NCI-H2196 treated with DMSO at 0.1 percent for 48 hours (cell line): ENCODE data around the gene ARHGAP8.
"Not testable (repeated sequence)": the region's sequence is repeated elsewhere in the genome, so short reads cannot be mapped to it uniquely, and the experiment has no call there.

Experiments
- DNase-seq: peaks from one replicate; lab custom pipeline; 2025; ENCODE audit not compliant: unreplicated experiment; lab: John Stamatoyannopoulos, UW

The ARHGAP8 gene

GRCh38 chr22:44884968-44885805 lies 132.8 kb downstream of the ARHGAP8 start:
- DNase-seq, result no peak

GRCh38 chr22:44885806-44886360 lies 133.5 kb downstream of the ARHGAP8 start:
- no peak for DNase-seq

DNA sequence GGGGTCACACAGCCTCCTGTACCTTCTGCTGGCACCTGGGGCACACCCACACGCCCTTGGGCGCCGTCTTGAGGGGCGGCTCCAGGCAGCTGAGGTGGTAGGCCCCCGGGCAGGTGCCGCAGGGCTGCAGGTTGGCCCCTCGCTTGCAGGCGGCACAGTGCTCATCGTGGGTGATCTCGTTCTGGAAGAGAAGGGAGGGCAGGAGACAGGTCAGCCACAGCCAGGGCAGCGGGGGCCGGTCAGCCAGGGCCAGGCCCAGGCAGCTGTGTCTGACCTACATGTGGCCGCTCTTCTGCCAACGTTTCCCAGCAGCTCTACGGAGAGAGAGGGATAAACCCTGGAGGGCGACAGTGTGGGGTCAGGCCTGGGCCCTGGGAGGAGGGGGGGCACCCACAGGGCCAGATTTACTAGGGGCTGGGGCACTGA lies 135.6 kb downstream of the ARHGAP8 start:
- DNase-seq, result no peak

GRCh38 chr22:44888491-44889254 lies 136.3 kb downstream of the ARHGAP8 start:
- no peak for DNase-seq

GRCh38 chr22:44889255-44889878 lies 137.0 kb downstream of the ARHGAP8 start:
- DNase-seq, result no peak

DNA sequence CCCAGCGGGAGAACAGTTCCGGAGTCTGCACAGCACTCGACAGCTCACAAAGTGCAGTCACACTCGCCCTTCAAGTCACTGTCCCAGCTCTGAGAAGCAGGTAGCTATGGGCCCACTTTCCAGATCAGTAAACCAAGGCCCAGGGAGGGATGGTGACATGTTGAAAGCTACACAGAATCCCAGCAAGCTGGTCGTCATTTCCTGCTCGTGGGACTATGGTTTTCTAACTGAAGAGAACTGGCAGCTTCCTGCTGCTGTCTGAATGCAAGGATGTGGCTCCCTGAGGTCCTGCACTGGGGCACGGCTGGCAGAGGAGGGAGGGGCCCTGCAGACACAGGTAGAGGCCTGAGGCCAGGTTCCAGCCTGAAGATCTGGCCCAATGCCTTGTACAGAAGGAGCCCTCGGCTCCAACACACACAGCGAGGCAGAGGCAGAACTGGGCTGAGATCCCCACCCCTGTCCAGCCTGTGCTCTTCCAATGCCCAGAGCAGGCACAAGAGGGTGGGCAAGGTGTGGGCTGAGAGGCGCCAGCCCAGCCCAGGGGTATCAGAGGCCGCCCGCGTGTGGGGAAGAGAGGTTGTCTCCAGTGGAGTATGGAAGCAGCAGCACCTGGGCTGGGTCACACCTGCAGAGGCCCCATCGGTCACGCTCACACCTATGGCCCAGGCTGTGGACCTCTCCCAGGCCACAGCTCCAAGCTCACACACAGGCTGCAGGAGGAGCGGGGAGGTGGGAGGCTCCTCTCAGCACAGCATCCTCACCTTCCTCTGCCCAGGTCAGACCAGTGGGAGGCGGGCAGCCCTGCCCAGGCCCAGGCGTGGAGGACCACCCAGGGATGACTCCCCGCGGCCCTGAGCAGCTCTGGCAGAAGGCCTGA lies 138.3 kb downstream of the ARHGAP8 start:
- DNase-seq, result no peak

- no peak for DNase-seq
Observed at GRCh38 chr22:44891293-44891747, 138.9 kb downstream of the ARHGAP8 start.

DNA sequence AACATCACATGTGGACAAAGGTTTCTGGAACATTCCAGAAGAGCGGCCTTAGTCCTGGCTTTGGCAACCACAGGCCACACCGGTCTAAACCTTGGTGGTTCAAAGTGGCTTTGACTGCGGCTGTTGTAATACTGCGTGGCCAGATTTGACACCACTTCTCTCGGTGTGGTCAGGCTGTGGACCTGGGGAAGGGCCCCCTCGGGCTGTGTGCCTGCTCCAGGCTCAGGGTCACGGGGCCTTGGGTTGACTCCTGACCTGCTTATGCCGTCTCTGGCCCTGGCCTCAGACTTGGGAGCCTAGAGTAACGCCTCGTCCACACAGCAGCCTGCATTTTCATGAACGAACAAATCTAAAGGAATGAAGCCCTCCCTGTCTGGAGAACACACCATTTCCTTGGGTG lies 139.4 kb downstream of the ARHGAP8 start:
- DNase-seq, result no peak

- no peak for DNase-seq
Observed at GRCh38 chr22:44892243-44892642, 139.9 kb downstream of the ARHGAP8 start.

DNA sequence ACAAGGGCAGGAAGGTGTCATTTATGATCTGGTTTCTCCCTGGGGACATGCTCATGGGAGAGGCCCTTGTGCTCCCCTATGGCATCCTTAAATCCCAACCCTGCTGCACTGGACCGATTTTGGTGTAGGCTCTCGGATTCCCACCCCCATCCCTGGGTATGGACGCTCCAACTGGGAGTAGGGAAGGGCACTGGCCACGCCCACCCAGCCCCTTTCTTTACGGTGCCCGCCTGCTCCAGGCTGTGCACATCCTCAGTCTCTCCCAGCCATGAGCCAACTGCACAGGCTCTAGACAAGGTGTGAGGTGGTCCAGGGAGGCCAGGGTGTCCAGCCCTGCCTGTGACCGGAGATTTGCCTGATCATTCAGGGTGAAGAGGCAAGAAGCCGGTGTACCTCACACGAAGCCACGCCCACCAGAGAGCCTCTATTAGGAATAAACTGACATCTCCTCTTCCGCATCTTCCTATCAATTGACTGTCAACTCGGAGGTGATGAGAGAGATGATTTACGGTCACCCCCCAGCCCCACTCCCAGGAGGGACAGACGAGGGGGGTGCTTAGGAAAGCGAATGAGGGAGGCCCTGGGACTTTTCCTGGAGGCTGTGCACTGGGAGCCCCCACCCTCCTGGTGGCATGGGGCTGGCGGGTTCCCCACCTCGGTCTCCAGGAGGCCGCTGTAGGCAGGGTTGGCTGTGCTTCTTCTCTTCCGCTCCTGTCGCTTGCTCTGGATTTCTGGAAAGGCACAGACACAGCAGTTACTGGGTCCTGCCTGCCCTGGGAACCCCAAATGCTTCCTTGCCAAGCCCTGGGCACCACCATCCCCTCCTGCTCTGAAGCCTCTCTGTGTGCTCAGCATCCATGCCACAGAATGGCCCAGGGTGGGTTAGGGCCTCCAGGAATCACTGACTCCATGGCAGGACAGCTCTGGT lies 140.7 kb downstream of the ARHGAP8 start:
- DNase-seq, result no peak

DNA sequence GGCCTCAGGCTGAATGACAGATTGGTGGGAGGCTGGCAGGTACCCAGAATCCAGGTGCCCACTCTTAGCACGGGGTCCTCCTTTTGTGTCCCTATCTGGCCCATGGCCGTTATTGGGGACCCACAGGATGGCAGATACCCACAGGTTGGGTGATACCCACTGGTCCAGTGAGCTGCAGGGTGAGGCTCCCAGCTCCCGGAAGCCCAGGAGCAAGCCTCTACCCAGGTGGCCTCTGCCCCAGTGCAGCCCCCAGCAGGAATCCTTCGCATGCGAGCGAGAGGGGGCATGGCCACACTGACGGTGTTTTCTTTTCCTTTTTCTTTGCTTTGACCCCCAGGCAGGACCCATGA lies 141.3 kb downstream of the ARHGAP8 start:
- DNase-seq, result no peak

DNA sequence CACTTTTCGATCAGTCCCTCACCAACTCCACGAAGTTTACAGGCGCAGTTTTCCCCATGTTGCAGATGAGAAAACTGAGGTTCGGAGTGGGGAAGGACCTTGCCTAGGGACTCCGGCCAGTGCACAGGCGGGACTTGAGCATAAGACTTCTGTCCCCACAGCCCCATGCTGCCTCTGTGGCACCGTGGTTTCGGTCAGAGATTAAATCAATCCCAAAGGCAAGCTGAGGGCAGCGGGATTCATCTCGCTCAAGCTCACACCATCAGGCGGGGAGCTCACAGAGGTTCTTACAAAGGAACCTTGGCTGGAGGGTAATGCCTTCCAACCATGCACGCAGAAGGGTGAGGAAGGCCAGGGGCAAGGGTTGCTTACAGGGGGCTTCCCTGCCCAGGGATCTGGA lies 141.9 kb downstream of the ARHGAP8 start:
- DNase-seq, result no peak

- DNase-seq, result no peak
Observed at GRCh38 chr22:44894782-44895181, 142.4 kb downstream of the ARHGAP8 start.

DNA sequence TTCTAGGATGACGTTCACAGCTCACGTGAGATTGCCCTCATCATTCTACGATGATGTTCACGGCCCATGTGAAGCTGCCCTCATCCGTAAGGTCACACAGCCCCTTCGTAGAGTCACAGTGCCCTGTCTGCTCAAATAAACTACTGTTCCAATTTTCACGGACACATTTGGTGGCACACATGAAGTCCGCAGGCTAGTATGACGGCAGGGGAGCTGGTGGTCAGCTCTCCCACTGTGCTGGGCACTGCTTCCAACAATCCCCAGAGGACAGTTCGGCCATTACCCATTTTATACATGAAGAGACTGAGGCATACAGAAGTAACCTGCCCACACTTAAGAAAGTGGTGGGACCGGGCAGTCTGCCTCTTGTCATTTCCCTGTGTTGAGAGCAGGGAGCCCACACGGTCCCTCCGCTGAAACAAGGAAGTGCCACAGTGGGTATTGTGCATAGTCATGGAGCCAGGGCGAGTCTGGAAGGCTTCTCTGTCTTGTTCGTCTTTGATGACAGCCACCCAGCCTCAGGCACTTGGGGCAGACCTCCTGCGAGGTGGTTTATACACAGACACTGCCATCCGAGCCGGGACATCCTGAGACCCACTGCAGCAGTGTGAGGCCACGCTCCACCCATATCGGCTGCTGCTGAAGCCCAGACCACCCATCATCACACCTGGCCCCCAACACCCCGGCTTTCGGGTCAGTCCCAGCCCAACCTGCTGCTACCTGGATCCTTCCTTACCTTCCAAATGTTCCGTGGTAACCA lies 143.1 kb downstream of the ARHGAP8 start:
- DNase-seq, result no peak

GRCh38 chr22:44898236-44898635 lies 145.9 kb downstream of the ARHGAP8 start:
- DNase-seq, result no peak

GRCh38 chr22:44901301-44901700 lies 148.9 kb downstream of the ARHGAP8 start:
- DNase-seq, result no peak

DNA sequence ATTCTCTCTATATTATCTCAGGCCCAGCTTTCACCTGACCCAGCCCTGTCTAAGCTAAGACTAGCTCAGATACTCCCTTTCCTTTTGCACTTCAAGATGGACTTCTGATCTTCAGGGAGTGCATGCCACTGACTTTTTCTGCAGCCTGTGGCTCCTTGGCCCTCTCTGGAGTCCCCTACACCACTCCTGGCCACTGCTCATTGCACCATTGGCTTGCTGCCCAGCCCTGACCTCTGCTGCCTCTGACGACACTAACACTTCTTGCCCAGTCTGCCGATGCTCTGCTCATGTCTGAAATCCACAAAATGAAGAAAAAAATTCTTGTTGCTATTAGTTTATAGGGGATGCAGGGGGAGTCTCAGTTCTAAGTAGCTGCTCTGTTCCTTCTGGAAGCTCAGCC lies 150.8 kb downstream of the ARHGAP8 start:
- not testable (repeated sequence) for DNase-seq

DNA sequence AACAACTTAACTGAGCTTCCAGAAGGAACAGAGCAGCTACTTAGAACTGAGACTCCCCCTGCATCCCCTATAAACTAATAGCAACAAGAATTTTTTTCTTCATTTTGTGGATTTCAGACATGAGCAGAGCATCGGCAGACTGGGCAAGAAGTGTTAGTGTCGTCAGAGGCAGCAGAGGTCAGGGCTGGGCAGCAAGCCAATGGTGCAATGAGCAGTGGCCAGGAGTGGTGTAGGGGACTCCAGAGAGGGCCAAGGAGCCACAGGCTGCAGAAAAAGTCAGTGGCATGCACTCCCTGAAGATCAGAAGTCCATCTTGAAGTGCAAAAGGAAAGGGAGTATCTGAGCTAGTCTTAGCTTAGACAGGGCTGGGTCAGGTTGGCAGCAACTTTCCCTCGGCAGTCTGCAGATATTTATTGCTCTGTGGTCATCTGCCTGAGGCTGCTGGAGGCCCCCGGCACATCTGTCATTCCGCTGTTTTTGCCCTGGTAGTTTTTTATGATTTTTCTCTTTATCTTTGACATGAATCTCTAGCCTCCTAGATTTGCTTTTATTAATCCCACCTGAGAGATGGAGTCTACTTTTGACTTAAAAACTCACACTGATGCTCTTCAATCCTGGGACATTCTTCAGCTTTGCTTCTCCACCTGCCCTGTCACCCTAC lies 152.2 kb downstream of the ARHGAP8 start:
- DNase-seq, result not testable (repeated sequence)
